Measurements from ENCODE around the gene LRIG1. TPM values are rescaled to one million over a fixed set of nuclear protein-coding genes. Genes with fewer than 3 reads are reported as not detected.

LRIG1 gene
- total RNA-seq, 1 donor from 2014 or later = 111 TPM

DNA sequence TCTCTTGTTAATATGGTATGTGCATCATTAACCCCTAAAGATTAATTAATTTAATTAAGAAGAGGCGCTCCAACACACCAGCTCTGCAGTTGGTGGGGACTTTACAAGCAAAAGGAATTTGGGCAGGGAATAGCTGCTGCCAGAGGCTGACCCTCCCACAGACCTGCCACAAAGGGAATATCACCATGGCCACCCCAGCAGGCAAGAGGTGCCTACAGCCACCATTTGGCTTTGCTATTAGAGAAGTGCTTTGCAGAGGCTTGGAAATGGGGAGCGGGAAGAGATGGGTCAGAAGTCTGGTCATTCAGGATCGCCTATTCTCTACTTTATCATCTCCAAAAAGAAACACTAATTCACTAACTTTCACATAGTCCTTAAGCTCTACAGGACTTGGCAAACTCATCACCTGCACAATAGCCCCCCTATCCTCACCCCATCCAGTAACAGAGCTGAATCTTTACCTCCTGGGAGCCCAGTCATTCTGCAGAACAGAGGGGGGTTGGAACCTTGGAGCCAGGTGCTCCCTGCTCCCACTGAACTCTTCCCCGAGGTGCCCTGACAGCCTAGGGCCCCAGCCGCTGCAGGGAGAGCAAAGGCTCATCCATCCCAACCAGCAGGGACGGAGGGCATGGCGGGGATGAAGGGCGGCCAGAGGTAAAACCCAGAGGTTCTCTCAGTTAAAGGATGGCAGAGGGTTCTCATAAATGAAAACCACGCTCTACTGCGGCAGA lies 29.7 kb downstream of the LRIG1 start:
- DNase-seq (ENCODE audit: low read depth, low spot score) = no peak

DNA sequence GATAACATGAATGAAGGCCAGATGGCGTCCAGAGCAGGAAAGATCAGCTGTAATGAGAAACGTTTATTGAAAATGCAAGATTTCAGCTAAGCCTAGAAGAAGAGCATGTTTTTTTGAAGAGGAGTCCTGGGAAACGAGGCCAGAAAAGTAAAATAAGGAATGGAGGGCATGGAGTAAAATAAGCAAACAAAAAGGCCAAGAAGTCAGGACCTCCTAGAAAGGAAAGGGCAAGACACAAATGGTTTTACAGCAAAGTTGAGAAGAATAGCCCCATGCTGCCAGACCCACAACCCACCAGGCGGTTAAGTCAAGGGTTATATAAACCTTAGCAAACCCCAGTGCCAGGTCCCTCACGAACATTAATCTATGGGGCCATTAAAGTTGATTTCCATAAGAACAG lies 30.5 kb downstream of the LRIG1 start:
- DNase-seq (ENCODE audit: low read depth, low spot score) = no peak

DNA sequence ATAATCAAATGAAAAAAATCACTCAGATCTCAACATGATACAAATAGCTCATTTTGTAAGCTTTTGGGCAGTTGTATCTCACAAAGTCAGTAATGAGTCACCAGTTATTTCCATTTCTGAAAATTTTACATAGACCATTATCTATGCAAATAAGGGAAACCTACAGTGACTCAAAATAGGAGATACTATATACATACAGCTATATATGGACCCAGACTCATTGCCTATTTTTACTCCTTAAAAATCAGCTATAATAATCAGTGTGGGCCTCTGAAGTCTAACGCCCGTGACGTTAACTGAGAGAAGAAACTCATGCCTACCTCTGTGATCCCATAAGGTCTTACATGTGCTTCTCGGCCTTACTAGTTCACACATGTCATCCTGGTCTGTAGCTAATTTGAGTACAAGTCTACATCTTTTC lies 31.6 kb downstream of the LRIG1 start:
- DNase-seq (ENCODE audit: low read depth, low spot score) = no peak

DNA sequence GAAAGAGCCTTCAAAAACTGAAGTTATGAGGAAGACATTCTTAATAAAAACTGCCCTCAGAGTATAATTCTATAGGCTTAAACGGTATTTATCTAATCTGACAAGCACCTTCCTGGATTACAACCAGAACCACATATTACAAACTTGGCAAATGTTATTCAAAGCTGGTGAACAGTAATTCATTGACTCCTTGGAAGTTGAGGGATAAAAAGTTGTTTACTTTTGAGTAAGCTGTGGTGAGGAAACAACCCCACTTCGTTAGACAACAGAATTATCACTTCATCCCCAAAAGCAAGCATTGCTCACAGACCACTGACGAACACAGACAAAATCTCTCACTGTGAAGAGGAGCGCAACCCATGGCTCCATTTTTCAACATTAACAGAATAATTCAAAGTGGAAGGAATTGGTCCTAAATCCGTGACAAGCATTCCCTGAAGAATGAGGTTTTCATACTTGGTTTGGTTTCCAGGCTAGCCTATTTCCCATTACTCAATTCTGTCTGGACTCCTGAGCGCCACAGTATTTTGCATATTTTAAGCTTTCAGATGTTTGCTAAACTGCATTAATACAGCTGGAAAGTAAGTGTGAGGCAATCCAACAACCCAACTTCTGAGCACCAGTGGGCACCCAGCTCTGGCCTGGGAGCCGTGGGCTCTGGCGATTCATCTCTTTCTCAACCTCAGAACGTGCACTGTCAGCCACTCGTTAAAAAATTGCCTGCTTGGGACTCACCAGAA lies 32.7 kb downstream of the LRIG1 start:
- DNase-seq (ENCODE audit: low read depth, low spot score) = no peak

DNA sequence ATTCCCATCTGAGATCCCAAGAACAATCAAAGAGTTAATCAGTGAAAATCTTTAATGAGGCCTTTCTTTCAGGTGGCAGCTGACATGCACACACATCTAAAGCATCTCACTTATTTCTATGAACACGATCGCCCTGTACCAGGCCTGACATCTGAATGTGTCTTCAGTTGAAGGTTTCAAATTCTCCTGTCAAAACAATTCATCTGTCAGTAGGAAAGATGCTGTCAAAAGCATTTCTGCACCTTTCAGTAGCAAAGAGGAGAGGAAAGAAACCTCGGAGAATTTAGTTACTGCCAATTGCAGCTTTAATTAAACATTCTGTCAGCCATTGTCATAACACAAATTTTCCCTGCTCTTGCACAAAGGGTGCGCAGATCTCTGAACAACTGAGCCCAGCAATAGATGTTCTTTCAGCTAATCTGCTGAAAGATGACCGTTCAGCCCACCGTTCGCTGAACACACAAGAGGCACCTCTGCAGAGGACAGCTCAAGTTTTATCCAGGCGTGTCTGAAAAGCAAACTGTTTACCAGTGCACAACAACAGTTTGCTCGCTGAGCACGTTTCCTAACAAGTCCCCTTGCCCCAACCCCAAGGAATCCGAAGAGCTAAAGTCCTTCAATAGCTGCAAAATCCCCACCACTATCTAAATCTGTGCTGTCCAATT lies 34.1 kb downstream of the LRIG1 start:
- DNase-seq (ENCODE audit: low read depth, low spot score) = no peak

DNA sequence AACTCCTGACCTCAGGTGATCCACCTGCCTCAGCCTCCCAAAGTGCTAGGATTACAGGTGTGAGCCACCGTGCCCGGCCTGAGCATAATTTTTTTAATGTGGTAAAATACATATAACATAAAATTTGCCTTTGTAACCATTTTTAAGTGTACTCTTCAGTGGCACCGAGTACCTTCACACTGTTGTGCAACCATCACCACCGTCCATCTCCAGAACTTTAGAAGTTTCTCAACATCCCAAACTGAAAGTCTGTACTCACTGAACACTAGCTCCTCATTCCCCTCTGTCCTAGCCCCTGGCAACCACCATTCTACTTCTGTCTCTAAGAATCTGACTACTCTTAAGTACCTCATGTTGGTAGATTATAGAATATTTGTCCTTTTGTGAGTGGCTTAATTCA lies 35.2 kb downstream of the LRIG1 start:
- DNase-seq (ENCODE audit: low read depth, low spot score) = no peak

DNA sequence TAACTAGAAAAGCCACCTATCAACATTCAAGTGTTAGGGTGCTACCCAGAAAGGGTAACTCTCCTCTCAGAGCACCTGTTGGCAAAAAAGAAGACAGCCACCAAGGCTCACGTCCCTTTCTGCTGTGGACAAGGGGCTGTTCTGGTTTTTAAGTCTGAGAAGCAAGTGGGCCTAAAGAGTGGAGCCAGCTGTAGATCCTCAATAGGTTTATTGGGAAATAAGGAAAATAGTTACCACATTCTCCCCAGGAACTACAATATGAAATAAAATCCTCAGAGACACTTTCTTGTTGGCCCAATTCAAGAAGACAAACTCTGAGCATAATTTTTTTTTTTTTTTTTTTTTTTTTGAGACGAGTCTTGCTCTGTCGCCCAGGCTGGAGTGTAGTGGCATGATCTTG lies 35.8 kb downstream of the LRIG1 start:
- no peak for DNase-seq (ENCODE audit: low read depth, low spot score)

DNA sequence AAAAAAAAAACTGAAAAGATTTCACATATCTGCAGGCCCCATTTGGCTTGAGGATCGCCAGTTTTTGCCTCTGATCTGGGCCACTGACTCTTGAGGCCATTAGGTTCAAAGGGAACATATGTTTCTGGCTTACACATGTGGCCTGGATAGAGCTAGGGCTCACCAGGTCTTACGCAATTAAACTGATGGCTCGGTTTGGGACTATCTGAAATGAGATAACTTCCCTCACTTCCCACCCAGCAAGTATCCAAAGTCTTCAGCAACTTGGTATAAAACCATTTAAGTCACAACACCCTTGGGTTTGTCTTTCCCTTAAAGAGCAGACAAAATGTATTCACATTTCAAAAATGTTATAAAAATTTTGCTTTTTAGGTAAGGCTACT lies 36.3 kb downstream of the LRIG1 start:
- DNase-seq (ENCODE audit: low read depth, low spot score) = no peak

DNA sequence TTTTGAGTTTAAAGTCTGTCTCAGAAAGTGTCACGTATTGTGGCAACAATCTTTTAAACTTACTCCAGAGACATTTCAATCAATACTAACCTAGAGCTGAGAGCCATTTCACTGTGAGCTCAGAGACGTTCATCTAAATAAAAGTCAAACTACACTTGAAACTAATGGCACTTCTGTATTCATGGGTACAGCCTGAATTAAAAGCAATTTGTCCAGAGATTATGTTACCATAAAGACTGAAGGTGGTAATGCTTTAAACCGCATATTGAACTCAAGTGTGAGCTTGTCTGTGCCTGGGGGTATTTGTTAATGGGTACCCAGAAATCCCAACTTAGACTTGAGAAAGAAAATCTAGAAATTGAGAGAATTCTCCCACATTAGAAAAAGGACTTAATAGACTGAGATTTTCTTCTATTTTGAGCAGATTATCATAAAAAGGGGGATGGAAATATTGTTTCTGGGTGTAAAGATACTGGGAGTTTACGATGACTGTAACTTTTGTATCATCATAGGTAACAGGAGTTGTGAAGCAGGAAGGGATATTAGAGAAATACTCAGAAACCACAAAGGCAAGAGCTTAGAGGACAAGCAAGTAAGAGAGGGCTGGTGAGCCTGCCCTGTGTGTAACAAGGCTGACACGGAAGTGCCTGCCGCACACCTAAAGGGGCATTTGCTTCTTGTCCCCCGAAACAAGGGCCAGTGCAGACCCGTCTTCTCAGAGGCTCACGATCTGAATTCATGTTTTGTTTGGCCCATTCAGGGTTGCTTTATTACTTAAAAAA lies 36.9 kb downstream of the LRIG1 start:
- no peak for DNase-seq (ENCODE audit: low read depth, low spot score)

DNA sequence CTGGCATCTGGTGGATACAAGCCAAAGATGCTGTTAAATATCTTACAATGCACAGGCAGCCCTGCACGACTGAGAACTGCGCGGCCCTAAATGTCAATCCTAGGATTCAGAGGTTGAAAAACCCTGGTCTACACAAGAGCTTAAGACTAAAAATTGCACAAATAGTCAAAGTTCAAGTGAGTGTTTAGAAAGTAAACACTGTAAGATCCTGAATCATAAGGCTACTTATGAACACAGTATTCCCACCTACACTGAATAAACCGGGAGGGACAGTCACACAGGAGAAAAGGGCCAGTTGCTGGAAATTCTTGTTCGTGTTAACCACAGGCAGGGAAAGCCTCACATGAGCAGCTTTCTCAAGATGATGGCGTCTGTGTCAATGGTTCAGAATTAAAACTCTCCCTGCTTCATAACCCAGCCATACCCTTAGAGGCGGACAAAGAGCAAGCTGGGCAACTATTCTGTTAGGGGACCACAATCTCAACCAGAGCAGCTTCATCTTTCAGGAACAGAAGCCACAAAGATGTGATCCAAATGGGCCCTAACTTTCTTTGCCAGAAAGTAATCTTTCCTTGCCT lies 37.7 kb downstream of the LRIG1 start:
- no peak for DNase-seq (ENCODE audit: low read depth, low spot score)

DNA sequence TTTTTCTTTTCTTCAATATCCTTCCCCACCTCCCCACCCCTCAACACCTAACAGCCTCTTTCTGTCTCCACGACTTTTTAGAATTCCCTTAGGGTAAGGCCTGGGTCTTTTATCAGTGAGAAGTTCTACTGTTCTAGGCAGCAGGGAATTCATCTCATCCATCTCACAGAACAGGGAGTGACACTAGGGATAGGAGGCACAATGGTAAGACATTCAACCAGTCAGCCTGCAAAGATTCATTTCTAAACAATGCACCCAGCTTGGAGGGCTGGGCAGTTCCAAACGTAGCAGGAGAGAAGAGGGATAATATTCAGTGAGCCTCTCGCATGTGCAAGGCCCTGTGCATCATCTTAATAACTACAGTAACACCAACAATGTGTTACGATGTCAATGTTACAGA lies 43.6 kb downstream of the LRIG1 start:
- DNase-seq (ENCODE audit: low read depth, low spot score) = no peak

DNA sequence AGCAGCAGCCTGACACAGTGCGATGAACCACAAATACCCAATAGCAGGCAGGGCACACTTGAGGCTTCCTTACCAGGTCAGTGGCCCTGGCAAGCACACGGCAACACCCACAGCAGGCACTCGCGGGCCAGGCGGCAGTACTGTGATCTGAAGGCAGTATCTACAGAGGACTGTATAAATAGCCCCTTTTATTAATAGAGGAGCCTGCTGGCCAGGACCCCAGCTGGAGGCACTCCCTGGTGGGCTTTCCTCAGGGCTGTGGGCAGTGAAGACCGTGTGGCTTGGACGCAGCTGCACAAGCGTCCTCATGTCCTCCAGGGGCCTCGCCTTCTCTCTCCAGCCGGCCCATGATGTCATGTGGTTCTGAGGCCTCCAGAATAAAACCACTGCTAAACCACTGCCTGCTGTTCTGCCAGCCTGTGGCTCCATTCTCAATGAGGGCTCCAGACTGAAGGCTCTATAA lies 44.1 kb downstream of the LRIG1 start:
- no peak for DNase-seq (ENCODE audit: low read depth, low spot score)

DNA sequence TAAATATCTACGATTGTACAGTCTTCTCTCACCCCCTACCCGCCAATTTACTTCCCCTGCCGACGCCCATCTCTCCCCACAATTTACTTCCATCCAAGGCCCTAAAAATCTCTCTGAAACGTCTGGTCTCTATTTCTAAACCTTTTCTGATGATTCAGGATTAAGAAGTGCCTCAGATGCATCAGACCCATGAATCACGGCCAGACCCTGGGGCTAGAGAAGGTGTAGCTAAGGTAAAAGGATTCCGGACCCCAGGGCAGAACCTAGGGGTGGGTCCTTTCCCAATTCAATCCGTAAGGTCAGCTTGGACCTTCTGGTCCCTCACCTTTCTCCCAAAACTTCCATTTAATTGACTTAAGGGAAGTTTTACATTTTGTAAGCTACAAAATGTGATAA lies 46.4 kb downstream of the LRIG1 start:
- DNase-seq (ENCODE audit: low read depth, low spot score) = no peak

DNA sequence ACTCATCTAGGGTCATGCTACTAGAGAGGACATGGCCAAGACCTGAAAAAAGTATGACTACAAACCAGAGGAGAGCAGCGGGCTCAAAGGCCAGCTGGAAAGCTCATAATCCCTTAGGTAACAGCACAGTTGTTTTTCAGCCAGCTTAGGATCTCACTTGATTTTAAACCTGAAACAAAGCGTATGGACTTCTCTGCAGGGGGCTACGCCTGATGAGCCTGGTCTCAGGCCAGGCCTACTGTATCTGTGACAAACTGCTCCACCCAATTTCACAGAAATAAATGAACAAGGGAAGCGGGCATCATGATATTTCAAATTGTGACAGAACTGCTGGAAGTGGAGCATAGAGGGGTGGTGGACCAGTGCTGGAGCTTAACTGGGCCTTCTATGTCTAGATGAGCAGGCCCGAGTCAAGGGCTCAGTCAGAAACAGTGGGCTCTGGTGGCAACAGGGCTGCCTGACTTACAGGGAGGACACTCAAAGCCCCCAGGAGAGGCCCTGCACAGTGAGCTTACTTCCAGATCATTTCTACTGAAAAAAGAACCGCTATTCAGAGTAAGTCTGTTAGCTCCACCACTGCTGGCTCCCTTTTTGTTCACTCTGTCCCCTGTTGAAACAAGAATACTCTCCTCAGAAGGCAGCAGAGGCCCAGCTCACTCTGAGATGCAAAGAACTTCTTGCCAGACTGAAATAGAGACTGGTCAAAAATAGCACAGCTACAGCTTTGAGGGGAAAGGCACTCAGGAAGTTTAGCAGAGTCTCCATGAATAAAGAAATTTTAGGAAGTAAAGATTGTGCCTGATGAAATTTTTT lies 47.0 kb downstream of the LRIG1 start:
- DNase-seq (ENCODE audit: low read depth, low spot score) = no peak

DNA sequence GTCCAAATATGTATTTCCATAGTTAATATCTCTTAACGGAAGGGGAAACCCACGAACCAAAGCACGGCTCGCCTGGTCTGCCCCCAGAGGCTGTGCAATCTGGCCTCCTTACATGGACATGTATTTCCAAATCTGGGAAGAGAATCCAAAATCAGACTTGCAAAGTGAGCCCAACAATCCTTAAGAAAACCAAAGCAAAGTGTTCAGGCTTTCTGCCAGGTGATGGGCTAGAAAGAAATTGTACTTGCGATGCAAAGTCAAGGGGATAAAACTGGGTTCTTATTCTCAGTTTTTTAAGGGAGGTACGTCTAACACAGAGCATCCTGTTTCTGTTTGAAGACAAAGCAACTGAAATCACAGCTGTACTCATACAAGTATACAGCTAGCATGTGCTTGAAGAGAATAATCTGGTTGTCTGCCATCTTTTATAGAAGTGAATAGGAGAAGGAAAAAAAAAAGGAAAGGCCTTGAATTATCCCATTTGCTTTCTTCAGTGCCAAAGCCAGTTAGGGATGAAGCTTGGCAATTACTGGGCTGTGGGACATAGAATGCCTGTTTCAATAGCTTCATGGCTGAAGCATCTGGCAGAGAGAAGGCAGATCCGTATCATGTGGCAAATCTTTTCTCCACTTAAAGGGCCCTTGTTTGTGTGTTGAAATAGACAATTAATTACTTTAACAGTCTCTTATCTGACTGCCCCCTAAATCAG lies 48.4 kb downstream of the LRIG1 start:
- no peak for DNase-seq (ENCODE audit: low read depth, low spot score)

DNA sequence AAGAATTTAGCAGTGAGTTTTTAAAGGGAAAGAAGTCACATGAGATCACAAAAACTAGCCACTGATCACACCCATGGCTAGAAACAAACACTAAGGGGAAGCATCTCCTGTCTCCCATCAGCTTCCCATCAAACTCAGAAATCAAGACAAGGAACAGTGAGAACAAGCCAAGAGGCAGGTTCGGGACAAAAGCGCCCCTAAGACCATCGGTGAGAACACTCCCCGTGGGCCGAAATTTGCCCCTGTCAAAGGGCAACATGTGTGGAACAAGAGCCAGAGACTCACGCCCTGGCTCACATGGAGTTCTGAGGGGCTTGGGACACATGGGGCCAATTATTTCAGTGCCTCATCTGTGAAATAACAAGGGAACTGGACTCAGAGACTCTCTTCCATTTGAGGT lies 49.1 kb downstream of the LRIG1 start:
- DNase-seq (ENCODE audit: low read depth, low spot score) = no peak

DNA sequence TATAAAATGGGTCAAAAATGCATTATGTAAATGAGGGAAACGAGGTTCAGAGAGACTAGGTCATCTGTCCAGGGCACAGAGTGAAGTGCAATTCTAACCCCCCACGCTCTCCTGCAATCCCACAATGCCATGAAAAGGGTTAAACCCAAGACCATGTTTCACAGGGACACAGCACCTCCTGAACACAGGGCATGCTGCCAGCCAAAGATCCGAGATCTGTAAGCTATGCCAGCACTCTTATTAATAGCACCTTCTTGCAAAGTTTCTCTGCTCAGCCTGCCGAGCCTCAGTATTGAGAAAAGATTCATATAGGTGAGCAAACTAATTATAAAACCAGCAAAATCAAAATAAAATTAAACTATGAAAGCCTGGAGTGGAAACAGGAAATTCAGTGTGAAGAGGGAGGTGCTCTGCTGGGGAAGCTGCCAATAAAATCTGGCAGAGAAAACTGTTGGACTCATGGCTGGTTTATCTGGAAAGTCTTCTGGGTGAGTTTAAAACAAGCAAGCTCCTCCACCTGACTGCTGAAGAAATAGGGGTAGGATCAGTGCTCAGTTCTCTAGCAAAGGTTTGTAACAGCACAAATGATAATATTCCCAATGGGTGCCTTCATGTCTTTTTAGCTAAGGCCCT lies 50.3 kb downstream of the LRIG1 start:
- peak; percentile 41 for DNase-seq (ENCODE audit: low read depth, low spot score)

DNA sequence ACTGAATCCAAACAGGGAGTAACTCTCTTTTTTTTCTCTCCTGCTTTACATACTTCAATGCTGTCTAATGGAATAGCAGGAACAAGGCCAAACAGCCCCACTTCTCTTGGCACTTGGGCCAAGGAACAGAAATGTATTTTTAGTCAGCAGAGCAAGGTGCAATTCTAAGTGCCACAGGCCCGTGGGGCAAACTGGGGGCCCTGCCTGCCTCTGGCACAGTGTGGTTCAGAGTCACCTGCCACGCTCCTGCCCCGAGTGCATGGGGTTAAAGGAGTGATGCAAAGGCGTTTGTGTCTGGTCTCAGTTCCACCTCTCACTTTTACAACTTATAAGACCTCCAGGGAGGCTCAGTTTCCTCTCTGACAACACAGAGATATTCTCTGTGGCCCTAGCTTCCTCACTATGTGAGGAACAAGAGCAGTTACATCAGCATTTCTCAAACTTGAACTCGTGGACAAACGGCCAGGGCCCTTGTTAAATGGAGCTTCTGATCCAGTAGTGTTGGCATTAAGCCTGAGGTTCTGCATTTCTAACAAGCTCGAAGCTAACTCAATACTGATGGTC lies 51.3 kb downstream of the LRIG1 start:
- no peak for DNase-seq (ENCODE audit: low read depth, low spot score)

DNA sequence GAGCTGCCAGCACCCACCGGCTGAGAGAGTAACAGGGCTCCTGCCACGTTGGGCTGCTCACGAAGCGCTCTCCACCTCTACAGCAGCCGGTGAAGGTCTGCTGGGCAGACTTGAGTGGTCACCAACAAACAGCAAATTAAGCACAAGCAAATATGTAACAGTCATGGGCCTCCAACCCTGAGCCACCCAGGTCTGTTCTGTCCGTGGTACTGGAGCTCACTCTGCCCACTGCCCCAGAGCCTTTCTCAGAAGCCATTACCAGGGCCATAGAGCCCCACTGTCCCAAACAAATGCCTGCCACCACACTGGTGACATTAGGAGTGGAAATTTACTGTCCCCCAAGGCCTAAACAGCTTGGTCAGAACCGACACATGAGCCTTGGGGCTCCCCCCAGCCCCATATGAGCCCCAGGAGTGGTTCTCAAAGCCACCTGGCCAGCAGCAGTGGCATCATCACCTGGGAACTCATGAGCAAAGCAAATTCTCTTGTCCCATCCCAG lies 56.6 kb downstream of the LRIG1 start:
- DNase-seq (ENCODE audit: low read depth, low spot score) = no peak

Measured in pulmonary artery endothelial cell (primary cell).